GM21360 (cell line): ENCODE data around the gene SLC35F4.
"Not testable (repeated sequence)": the region's sequence is repeated elsewhere in the genome, so short reads cannot be mapped to it uniquely, and the experiment has no call there.

ENCODE experiments used
- ATAC-seq: cut with Tn5 transposase; IDR thresholded peaks from one replicate; pipeline ENCODE4 v1.9.1; 2021; ENCODE audit warnings: mild to moderate bottlenecking, moderate library complexity; ENCODE audit not compliant: unreplicated experiment

The SLC35F4 gene

DNA sequence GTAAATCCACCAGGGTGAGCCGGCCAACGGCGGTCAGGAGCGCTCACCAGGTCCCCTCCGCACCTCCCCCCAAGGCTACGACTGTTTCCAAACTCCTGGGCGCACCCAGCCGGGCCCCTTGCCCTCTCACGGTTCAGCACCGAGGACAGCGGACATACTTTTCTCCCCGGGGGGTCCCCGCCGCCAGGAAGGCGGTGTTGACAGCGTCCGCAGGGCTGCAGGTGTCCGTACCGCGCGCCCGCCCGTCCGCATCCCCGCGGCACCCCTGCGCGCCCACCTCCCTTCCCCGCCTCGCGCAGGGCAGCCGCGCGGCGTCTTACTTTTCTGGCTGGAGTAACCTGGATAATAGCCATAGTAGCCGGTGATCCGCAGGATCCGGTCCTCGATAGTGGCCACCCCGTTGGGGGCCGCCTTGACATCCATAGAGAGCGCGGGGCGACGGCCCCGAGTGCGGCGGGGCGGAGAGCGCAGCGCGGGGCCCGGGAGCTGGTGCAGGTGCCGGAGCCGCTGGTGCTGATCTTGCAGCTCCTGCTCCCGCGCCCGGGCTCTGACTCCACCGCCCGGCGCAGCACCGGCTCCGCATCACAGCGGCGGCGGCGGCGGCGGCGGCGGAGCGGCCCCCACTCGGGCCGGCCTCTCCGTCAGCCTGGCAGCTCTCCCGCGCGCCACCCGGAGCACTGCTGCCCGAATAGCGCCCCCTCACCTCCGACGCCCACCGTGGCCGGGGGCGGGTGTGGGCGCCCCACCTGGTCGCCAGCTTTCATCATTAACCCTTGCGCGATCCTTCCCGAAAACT lies at the start of gene SLC35F4:
TSS of gene SLC35F4 (minus strand) at position 690 of the 796 bp plus-strand sequence.
- no peak for ATAC-seq

GRCh38 chr14:57909626-57910025 lies 43.7 kb upstream of the SLC35F4 start:
- ATAC-seq: no peak

DNA sequence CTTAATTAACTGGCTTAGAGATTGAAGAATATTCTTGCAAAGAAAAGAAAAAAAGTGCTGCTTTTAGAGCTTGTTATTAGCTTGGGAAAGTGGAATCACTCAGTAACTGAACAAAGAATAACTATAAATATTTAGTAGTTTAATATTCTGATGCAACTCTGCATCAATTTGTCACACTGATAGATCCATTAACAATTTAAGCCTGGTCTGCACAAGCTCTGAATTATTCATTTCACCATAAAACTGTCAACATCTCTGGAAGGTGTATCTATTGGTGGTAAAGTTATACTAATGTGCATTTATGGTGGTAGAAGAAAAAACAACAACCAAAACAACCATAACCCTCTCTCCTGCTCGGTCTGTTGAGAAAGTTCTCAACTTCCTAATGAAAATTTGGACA lies 38.1 kb upstream of the SLC35F4 start:
- ATAC-seq: no peak

GRCh38 chr14:57898837-57899572 lies 33.1 kb upstream of the SLC35F4 start:
- no peak for ATAC-seq

DNA sequence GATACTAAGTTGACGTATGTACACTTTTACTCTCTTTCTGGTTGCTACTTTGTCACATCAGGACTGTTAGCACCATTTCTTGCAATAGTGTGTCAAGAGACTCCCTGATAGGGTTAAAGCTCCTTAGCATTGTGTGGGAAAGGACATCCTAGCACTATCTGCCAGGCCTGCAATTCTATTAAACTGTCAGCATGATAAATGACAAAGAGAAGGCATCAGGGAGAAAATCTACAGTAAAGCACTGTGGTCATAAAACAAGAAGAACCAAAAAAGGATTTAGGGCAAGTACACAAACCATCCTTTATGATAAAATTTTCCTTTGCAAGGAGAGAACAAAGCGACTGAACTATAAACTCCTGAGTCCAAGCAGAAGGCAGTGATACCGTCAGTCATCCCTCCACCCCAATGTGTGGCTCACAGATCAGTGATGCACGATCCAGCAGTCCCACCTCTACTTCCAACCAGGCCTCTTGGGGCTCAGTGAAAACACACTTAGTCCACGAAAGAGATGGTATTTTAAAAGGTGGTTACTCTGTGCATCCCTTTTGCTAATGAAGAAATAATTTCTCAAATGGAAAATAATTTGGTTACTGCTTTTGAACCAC lies 31.4 kb upstream of the SLC35F4 start:
- no peak for ATAC-seq

DNA sequence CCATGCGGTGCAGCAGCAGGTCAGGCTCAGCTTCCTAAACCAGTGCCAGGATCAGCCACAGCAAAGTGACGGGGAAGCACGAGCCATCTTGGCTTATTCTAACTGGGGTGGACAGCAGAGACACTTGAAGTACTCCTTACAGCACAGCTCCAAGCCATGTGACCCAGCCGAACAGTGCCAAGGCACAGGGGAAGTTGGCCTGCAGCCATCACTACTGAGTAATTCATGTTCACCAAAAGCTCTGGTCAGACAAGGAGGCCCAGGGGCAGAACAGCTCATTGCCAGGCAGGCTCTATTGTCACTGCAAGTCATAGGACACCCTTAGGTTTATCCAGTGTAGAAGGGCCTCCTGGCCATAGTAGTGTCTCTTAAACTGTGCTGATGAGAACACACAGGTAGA lies 23.4 kb upstream of the SLC35F4 start:
- ATAC-seq: no peak

GRCh38 chr14:57884175-57884574 lies 18.3 kb upstream of the SLC35F4 start:
- ATAC-seq: no peak

- ATAC-seq: no peak
Observed at GRCh38 chr14:57883061-57883460, 17.2 kb upstream of the SLC35F4 start.

GRCh38 chr14:57879516-57879915 lies 13.6 kb upstream of the SLC35F4 start:
- no peak for ATAC-seq

DNA sequence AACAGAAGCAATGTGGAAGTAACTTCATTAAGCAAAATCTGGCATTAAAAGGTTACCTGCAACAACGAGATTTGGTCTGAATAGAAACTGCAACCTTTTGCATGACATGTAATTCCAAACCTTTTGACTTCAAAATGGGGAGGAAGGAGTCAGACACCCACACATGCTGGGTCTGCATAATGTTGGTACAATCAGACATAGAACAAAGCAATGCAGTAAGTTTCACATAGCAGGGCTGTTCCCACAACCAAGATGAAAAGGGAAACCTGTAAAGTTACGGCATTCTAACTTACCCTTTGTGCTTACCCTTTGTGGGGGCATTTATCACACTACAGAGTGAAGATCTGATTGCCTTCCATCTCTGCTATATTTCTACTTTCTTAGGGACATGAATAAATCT lies 10.1 kb upstream of the SLC35F4 start:
- ATAC-seq: no peak

DNA sequence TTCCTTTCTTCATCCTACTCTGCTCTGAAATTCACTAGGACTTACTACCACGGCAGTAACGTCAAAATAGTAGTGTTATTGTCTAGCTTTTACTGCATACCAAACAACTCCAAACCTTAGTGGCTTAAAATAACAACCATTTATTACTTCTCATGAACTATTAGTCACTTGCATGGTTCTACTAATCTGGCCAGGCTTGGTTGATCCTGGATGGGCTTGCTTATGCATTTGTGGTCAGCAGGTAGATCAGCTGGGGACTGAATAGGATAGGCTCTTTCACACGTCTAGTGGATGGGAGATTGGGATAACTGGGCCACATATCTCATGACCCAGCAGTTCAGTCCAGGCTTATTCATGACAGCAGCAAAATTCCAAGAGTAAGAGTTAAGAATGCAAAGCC lies 9.4 kb upstream of the SLC35F4 start:
- no peak for ATAC-seq

- ATAC-seq: no peak
Observed at GRCh38 chr14:57871459-57872080, 5.7 kb upstream of the SLC35F4 start.

DNA sequence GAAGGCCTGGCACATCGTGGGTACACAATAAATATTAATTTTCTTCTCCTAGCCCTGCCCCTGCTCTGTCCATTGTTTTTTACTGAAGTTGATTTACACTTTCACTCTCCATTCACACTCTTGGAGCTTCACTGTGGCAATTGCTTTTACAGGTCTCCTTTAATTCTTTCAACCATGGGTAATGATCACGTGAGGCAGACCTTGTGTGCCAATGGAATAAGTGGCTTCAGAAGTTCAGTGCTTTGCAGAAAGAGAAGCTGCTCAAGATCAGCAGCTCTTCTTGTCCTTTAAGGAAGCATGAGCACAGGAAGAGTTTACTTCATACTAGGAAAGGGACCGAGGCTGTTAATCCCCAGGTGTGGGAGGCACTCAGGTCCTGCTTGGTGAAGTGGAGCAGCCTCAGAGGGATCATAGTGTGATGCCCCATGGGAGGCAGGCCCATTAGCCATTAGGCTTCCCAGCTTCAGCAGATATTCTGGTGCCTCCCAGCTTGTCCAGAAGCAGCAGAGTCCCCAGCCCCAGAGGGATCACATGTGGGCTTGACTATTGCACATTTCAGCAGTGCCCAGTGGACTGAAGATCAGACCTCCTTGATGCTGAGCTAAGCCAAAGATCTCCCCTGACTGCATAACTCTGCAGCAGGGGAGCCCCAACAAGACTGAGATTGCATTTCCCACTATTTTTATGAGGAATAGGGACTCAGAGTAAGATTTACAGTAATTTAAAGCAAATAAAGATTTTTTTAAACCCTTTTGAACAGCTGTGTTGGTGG lies 5.0 kb upstream of the SLC35F4 start:
- ATAC-seq: no peak

DNA sequence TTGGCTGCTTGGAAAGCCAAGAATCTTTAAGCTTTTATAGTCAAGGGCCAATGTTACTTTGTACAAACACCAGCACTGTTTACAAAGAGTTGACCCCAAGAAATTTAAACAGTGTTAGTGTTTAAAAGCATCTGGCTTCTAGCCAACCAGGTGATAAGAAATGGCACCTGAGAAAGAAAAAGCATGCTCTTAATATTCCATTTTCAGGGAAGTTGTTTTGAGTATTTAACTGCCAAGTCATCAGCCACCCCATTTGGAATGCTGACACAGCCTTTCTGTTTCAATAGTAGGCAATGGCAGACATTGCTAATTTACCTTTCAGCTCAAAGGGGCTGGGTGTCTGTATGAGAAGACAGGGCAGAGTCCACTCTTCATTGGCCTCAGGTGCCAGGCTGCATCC lies 3.7 kb upstream of the SLC35F4 start:
- ATAC-seq: no peak

- no peak for ATAC-seq
Observed at GRCh38 chr14:57866199-57866705, 360 bp upstream of the SLC35F4 start.

- no peak for ATAC-seq
Observed at GRCh38 chr14:57865066-57865402, 858 bp downstream of the SLC35F4 start.

GRCh38 chr14:57864659-57865058 lies 1.2 kb downstream of the SLC35F4 start:
- no peak for ATAC-seq

DNA sequence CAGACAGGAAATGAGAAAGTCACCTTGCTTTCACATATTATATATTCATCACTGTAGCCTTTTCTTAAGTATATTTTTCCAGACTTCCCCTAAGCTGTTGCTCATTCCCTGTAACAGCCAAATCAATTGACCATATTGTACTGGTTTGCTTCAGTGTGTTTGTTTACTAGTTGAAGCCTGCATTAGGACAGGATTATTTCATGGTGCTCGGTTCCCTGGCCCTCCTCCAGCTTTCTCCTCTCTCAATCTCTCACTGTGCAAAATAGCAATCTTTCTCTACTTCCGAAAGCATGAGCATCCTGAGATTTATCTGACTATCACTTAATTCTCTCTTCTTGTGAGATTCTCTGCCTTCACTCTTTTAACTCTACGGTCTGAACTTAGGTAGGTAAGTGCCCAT lies 2.4 kb downstream of the SLC35F4 start:
- no peak for ATAC-seq

DNA sequence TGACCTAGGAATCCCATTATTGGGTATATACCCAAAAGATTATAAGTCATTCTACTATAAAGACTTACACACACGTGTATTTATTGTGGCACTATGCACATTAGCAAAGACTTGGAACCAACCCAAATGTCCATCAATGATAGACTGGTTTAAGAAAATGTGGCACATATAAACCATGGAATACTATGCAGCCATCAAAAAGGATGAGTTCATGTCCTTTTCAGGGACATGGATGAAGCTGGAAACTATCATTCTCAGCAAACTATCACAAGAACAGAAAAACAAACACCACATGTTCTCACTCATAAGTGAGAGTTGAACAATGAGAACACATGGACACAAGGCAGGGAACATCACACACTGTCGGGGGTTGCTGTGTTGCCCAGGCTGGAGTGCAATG lies 10.2 kb downstream of the SLC35F4 start:
- not testable (repeated sequence) for ATAC-seq

DNA sequence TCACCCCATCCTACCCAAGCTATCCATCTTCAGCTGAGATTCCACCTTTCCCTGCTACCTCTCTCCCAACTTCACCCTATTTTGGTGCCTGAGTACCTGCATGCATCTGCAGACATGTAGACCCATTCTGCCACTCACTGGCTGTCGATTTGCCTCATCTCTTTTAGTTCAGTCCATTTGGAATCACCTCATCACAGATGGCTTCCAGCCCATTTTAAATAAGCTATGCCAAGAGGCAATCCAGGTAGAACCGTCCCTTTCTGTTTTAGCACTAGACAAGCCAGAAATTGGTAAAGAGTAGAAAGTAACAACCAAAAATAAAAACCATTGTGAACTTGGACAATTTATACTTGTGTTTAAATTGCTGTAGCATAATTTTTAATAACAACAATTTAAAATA lies 11.3 kb downstream of the SLC35F4 start:
- ATAC-seq: no peak

DNA sequence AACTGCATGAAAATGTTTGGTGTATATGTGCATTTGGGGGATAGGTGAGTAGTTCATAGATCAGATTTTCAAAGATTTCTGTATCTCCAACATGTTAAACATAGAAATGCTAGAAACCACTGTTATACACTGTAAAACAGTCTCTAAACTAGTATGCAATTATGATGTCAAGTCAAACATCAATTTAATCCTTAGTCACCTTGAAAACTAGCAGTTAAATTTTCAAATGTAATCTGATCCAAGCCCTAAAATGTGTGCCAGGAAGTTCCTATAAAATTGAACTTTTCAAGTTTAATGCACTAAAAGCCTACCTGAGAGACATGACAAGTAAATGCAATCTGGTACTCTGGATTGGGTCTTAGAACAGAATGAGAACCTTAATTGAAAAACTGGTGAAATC lies 14.5 kb downstream of the SLC35F4 start:
- ATAC-seq: no peak
